ENCODE data around the gene FAN1.

Gene FAN1

GRCh38 chr15:30904812-30905211 is 1.1 kb downstream of the FAN1 start:
- TF ChIP-seq CTCF (conservative IDR thresholded peaks at IDR 0.05) (no peak), ZFX (IDR thresholded peaks at IDR 0.05) (no peak)
- H3K27ac ChIP-seq = no peak overlapping the region

- H3K27ac ChIP-seq = no peak overlapping the region
- no peak for TF ChIP-seq ZFX (IDR thresholded peaks at IDR 0.05)
- TF ChIP-seq CTCF (conservative IDR thresholded peaks at IDR 0.05) = peak; percentile 62
Measured at GRCh38 chr15:30905821-30906220, 2.1 kb downstream of the FAN1 start.

- TF ChIP-seq ZFX (IDR thresholded peaks at IDR 0.05) (no peak), CTCF (conservative IDR thresholded peaks at IDR 0.05) (no peak)
- H3K27ac ChIP-seq = no peak overlapping the region
Measured at GRCh38 chr15:30906366-30906765, 2.7 kb downstream of the FAN1 start.

- TF ChIP-seq CTCF (conservative IDR thresholded peaks at IDR 0.05) (no peak), ZFX (IDR thresholded peaks at IDR 0.05) (no peak)
- H3K27ac ChIP-seq = no peak overlapping the region
Measured at GRCh38 chr15:30913761-30914160, 10.0 kb downstream of the FAN1 start.

- no peak for TF ChIP-seq ZFX (IDR thresholded peaks at IDR 0.05)
- no peak for TF ChIP-seq CTCF (conservative IDR thresholded peaks at IDR 0.05)
- H3K27ac ChIP-seq = no peak overlapping the region
Measured at GRCh38 chr15:30917013-30917412, 13.3 kb downstream of the FAN1 start.

- H3K27ac ChIP-seq = no peak overlapping the region
- TF ChIP-seq ZFX (IDR thresholded peaks at IDR 0.05) (no peak), CTCF (conservative IDR thresholded peaks at IDR 0.05) (no peak)
Measured at GRCh38 chr15:30917675-30918074, 14.0 kb downstream of the FAN1 start.

- no peak overlapping the region for H3K27ac ChIP-seq
- no peak for TF ChIP-seq ZFX (IDR thresholded peaks at IDR 0.05)
- no peak for TF ChIP-seq CTCF (conservative IDR thresholded peaks at IDR 0.05)
Measured at GRCh38 chr15:30918366-30918765, 14.7 kb downstream of the FAN1 start.
